Uterus (tissue), 2 donors: ENCODE data around the gene CATSPERZ.

Experiments
- POLR2A ChIP-seq, 2 donors: fragments of 450-650 bp; IDR thresholded peaks; one replicate each; pipeline ENCODE4 v1.6.1; 2016; ENCODE audit warnings: antibody characterized with exemption in 2 of 2, mild to moderate bottlenecking in 1 of 2, moderate library complexity in 1 of 2
- TF ChIP-seq, protein P1 (sequence below), 4 experiments: fragments of 200-600 bp in 2 of 4; fragments of 450-650 bp in 2 of 4; sonication (generic) in 2 of 4; IDR thresholded peaks; one replicate each; pipeline ENCODE4 v1.5.1; 2016 to 2019; ENCODE audit warnings: antibody characterized with exemption in 4 of 4, mild to moderate bottlenecking in 2 of 4, moderate library complexity in 1 of 4

GRCh38 chr11:64330888-64331287 lies 30.7 kb downstream of the CATSPERZ start:
- TF ChIP-seq, protein P1, sequence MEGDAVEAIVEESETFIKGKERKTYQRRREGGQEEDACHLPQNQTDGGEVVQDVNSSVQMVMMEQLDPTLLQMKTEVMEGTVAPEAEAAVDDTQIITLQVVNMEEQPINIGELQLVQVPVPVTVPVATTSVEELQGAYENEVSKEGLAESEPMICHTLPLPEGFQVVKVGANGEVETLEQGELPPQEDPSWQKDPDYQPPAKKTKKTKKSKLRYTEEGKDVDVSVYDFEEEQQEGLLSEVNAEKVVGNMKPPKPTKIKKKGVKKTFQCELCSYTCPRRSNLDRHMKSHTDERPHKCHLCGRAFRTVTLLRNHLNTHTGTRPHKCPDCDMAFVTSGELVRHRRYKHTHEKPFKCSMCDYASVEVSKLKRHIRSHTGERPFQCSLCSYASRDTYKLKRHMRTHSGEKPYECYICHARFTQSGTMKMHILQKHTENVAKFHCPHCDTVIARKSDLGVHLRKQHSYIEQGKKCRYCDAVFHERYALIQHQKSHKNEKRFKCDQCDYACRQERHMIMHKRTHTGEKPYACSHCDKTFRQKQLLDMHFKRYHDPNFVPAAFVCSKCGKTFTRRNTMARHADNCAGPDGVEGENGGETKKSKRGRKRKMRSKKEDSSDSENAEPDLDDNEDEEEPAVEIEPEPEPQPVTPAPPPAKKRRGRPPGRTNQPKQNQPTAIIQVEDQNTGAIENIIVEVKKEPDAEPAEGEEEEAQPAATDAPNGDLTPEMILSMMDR (IDR thresholded peaks at IDR 0.05), result no peak
- TF ChIP-seq POLR2A (IDR thresholded peaks at IDR 0.05), result no peak
